GM19397 (cell line): Measurements from ENCODE around the gene LPAR3.
"Not testable (repeated sequence)": the region's sequence is repeated elsewhere in the genome, so short reads cannot be mapped to it uniquely, and the experiment has no call there.

Experiments used
- ATAC-seq: cut with Tn5 transposase; IDR thresholded peaks from one replicate; pipeline ENCODE4 v1.9.1; 2021; ENCODE audit warnings: mild to moderate bottlenecking, moderate library complexity; ENCODE audit not compliant: unreplicated experiment

The LPAR3 gene, protein sequence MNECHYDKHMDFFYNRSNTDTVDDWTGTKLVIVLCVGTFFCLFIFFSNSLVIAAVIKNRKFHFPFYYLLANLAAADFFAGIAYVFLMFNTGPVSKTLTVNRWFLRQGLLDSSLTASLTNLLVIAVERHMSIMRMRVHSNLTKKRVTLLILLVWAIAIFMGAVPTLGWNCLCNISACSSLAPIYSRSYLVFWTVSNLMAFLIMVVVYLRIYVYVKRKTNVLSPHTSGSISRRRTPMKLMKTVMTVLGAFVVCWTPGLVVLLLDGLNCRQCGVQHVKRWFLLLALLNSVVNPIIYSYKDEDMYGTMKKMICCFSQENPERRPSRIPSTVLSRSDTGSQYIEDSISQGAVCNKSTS

DNA sequence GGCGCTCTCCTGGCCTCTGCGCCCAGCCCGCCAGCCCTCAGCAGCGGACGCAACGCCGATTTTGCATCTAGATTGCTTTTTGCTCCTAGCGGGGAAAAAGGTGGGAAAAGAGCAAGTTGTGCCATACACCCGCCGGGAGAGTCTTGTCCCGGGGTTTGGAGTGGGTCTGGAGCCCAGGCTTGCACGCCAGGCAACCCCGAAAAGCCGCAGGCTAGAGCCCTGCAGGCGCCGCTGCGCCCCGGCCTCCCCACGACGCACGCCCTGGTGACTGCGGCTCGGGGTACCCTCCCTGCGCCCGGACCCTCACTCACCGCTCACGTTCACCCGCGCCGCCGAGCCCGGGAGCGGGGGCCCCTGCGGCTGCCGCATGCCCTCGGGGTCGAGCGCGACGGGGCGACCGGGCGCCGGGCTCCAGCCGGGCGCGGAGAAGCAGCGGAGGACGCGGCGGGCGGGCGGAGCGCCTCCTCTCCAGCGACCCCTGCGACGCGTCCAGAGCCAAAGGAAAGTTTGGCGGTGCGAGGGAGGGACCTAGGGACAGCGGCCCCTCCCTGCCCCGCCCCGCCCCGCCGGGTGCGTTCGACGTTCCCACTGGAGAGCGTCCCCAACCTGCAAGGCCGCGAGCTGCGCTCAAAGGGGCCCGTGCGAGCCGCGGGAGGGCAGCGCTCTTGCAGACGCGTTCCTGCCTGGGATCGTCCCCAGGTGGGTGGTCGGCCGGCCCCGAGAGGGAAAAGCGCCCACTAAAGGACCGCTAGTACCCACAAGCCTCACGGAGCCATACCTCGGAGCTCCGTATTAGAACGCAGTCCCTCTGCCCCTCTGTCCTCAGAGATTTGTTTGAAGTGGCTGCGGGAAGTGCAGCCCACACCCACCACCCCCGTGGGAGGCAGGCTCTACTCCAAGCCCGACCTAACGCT, at the start of gene LPAR3:
TSS of gene LPAR3 (minus strand) at position 502 of the 914 bp plus-strand sequence. CDS start 27,086 bp downstream, outside the sequence.
- ATAC-seq, result no peak

DNA sequence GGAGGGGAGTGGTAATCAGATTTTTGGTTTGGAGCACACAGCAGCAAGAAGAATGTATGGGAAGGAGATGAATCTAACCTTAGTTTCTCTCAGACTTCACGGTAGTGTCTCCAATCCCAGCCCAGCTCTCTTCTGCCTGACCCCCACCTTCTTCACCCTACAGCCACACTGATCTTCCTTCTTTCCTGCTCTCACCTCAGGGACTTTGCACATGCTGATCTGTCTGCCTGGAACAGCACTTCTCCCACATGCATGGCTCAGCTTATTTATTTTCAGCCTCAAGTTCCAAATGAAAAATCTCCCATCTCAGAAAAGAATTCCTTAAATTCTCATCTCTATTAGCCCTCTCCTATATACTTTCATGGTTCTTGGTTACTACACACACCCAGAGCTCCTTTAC, 48.8 kb upstream of the LPAR3 start:
- no peak for ATAC-seq

DNA sequence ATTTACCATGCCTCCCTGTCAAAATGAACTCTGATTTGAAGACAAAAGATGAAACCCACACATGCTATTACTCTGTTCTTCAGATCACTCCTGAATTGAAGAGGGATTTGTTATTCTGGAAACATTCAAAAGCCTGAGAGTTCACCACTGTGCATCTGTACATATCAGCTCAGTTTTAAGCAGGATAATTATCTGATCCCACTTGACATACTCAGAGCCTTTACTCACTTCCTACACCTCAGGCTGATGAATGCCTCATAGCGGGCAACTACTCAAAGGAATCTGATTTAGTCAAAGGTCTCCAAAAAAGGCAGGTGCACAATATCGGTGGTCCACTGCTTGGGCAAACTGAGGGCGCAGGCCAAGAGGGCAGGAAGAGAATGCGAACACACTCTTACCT, 47.5 kb upstream of the LPAR3 start:
- ATAC-seq, result no peak

DNA sequence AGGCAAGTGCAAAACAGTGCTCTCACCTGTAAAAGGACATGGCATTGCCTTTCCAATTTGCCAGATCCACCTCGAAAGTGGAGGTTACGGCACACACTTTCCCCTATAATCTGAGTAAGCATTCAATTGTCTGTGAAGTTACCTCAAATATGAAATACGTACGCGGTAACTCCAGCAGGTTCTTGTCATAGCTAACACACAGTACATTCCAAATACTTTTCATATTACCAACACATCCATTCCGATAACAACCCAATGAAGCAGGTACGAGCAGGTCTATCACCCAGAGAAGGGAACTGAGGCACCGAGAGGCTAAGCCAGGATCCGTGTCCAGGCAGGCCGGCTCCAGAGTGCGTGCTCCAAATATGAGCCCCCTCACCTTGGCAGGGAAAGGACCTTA, 46.8 kb upstream of the LPAR3 start:
- ATAC-seq, result no peak

DNA sequence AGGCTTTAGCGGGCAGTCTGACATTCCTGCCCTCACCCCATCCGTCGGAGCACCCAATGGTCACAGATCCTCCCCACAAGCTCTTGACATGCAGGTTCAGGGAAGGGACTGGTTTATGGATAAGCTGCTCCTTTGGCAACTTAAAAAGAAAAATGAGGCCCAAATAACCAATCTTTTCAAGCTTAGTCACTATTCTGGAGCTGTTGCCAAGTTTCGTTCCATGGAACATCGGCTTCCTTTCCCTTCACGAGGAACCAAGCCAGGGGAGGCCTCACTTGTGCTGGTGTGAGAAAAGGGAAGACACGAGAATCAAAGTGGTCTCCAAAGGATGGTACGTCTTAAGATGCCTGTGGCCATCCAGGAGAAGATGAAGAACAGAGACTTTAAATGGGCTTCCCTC, 46.1 kb upstream of the LPAR3 start:
- ATAC-seq, result no peak

DNA sequence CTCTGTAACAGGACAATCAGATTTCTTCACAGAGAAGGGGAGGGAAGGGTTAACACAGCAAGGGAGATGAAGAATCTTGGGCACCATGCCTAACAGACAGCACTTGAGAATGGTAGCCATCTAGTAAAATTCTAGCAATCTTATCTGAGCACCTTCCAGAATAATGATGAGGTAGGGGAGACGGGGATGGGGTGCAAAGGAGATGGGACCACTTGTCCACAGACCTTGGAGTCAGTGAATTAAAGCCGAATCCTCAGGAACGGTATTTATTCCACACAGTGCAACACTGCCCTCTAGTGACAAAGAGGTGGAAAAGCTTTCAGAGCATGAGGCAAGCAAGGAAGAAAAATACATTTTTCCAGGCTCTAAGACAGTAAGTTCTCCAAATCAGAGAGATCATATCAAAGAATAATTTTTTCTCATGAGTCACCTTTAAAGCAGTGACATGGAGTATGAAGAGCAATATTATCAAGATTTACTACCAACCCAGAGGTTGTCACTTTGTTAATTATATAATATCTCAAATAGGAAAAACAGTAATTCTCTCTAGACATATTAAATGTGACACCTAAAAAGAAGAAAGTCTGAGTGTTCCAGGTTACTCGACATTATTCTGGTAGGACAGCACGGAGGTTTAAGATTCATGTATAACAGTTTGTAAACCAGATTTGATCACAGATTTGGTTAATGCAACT, 43.3 kb upstream of the LPAR3 start:
- peak; percentile 54 for ATAC-seq

DNA sequence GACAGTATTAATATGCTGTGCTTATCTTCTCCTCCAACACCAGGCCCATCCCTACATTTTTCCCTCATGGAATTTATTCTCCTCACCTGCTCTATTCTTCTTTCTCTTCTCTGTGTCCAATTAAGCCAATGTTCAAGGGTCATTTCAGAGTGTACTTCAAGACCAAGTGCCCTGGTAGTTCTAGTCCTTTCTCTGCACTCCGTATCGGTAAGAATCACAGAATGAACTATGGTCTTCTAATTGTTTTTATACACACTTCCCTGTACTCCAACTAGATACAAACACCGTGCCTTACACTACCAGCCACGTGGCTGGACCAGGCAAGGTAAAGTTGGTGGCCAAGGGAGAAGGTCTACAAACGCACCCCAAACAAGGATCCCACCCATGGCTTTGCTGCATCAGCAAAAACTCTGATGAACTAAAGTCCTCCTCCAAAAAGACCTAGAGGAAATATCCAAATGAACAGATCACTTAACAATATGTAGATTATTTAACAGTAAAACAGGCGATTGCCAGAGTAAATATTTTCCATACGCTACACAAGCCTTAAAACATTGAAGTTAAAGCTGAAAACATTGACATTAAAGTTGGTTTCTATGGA, 40.1 kb upstream of the LPAR3 start:
- no peak for ATAC-seq

DNA sequence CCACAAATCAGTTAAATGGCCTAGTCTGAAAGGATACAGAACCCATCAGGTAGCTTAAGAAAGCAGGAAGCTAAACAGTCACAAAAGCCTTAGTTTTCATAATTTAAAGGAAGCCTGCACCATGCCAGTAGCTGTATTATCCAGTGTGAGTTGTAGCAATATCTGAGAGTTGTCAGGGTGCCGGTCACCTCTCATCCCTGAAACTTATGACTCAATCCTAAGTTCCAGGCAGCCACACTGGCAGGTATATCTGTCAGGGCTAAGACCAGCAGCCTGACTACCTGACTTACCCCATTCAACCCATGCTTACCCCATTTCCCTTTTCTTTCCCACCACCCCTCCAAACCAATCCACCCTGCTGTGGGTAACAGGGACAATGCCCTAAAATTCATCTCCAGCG, 37.8 kb upstream of the LPAR3 start:
- ATAC-seq, result no peak

DNA sequence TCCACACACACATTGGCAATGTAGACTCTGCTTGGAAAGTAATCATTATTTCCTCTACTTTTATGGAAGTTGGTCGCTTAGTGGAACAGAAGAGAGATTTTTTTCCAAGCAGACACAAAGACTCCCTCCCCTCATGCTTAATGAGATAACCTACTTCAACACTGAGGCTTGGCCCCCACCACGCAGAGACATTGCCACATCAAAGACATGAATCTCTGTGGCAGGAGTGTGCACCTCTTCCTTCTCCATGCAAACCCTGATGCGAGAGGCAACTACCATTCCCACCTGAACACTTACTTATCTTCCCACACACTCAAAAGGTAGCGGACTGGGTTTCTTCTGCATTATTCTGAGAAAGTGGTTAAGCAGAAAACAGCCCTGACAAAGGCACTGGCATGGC, 37.3 kb upstream of the LPAR3 start:
- no peak for ATAC-seq

DNA sequence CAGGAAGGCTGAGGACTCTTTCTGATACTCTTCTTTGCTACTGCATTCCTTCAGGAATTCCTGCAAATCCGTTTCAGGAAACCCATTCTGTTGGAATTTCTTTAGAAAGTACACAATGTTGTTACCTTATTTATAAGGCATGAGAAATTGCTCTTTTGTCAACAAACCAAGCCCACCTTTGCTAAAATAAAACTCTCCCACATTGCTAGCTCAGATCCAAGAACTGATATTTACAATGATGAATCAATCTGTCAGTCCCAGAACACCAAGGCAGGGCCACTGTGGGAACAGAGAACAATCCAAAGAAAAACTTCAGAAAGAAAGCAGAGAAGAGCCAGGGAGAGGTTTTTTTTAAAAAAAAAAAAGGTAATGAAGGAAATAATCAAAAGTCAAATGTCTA, 36.6 kb upstream of the LPAR3 start:
- ATAC-seq, result no peak

DNA sequence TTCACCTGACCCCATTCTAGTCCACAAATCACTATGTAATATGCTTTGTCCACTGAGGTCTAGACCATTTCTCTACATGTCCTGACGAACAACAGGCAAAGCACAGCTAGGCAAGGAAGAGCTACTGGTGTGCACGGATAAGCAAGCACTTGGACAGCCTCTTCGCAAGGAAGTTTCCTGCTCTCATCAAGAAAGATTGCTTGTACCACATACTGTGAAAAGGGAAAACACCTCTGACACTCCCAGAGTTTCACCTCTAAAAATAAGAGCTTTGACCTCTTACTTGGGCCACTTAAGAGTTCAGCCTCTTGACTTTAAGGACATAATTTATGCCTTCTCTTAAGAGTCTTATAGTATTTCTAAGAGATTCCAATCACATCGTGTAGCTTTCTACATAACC, 36.0 kb upstream of the LPAR3 start:
- no peak for ATAC-seq

DNA sequence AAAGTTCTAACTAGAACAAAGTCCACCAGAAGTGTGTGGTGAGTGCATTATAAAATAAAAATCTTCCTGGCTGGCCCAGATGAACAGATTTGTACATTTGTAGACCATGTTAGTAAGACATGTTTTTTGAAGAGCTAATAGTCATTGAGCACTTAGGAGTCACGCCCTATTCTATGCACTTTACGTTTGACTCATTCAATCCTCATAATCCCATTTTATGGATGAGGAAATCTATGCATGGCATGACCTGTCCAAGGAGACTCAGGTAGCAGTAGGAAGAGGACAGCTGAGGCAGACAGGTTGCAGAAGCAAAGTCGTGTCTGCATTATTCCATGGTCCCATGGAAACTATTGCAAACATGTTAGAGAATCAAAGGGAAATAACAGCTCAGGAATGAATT, 30.3 kb upstream of the LPAR3 start:
- no peak for ATAC-seq

DNA sequence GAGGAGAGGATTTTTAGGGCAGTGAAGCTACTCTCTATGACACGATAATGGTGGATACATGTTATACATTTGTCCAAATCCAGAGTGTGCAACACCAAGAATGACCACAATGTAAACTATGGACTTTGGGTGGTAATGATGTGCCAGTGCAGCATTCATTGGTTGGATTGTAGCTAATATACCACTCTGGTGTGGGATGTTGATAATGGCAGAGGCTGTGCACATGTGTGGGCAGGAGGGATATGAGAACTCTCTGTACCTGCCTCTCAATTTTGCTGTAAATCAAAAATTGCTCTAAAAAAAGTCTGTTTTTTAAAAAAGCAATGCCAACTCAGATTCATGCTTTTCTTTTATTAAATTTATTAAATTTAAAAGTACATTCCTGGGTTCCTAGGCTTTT, 27.2 kb upstream of the LPAR3 start:
- no peak for ATAC-seq

DNA sequence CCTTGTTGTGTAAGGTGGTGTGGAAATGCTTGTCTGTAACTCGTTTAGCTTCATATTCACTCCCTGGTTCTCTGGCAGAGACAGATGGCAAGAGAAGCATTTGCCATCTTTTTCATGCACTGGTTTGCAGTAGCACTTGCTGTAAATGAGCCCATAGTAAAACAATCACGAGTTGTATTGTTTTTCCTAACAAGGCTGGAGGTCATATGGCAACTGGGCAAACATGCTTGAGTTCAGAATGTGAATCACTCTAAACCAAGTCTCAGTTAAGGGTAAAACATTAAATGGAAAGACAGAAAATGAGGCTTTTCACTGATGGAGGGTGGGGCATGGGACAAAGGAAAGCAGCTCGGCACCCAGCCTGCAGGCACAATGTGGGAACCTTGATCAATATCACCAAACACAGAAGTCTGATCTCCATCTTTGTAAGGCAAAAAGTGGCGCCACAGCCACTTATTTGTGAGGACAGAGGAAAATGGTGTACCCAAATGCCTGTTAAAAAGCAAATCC, 26.5 kb upstream of the LPAR3 start:
- no peak for ATAC-seq

DNA sequence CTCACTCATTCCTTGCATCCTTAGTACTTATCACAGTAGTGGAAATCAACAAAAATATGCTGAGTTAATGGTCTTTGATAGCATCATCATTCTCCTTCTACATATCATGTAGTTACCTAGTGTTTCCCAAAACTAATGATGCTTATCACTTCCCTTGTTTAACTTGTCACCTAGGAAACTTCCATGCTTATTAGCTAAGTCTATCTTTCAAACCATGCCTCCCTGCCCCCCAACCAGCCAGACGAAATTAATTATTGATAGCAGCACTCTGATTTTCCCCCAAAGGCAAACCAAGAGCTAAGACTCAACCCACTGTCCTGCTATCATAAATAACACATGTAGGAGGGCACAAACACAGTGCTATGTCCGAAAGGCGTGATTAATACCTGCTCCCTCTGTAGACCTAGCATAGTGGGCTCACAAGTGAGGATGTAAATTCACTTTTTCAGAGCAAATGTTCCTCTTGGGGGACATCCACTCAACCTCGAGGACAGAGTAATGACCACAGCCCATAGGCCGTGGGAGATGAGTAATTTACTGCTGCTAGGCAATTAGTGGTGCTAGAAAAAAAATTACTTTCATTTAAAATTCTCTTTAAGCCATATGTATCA, 25.8 kb upstream of the LPAR3 start:
- no peak for ATAC-seq

DNA sequence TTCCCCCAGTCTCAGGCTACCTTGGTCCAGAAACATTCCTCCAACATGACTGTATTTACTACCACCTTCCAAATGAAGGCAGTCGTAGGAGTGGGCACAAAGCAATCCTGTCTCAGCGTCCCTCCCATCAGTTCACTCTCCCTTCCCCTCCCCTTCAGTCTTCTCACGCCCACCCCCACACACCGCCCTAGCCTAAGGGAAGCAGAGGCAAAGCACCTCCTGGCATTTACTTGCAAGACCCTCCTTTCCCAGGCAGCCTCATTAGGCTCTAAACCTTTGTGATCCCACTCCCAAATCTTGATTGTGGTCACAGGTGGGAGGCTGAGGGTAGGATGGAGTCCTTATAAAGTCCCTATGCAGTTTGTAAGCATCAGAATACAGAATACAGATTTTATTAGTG, 23.9 kb upstream of the LPAR3 start:
- no peak for ATAC-seq

DNA sequence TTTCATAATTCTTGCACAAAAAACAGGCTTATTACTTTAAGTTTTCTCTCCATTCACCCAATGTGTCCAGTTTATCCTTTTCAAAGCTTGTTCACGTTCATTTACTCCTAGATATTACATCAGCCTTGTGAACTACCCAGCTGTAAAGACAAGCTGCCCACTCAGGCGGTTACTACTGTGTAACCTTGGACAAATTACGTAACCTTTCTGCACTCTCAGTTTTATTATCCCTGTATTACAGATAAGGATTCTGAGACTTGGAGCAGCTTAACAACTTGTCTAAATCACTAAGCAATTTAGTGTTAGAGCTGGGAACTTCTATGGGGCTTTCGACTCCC, 20.5 kb upstream of the LPAR3 start:
- no peak for ATAC-seq

DNA sequence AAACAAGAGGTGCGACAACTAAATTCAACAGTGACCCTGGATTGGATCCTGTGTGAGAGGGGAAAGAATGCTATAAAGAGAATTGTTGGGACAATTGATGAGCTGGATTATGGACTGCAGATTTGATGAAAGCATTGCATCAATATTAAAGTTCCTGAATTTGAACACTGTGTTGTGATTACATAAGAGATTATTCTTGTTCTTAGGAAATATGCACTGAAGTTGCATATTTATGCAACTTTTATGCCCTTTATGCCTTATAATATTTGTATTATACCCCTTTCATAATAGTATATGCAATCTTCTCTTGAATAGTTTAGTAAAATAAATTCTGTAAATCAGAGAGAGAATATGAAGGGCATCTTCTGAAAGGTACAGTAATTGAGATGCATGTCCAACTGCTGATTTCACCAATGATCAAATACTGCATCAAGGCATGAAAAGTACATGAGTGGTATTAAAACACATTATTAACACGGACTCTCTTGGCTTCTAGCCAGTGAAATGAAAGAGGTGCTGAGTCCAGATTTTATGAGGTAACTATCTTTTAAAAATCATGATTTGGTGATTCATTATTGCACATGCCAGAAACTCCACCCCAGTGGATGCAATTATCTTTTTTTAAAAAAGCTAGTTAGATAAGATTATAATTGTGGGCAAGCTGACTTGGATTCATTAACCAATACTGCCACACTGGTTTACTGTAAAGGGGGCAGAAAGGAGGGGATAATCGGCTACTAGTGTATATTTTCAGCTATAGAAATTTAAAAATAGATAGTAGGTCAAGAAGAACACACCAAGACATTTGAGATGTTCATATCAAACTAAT, 19.9 kb upstream of the LPAR3 start:
- ATAC-seq, result no peak

DNA sequence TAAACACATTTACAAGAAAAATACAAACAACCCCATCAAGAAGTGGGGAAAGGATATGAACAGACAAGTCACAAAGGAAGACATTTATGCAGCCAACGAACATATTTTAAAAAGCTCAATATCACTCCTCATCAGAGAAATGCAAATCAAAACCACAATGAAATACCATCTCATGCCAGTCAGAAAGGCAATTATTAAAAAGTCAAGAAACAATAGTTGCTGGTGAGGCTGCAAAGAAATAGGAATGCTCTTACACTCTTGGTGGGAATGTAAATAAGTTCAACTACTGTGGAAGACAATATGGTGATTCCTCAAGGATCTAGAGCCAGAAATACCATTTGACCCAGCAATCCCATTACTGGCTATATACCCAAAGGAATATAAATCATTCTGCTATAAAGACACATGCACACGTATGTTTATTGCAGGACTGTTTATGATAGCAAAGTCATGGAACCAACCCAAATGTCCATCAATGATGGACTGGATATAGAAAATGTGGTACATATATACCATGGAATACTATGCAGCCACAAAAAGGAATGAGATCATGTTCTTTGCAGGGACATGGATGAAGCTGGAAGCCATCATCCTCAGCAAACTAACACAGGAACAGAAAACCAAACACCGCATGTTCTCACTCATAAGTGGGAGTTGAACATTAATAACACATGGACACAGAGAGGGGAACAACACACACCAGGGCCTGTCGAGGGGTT, 15.9 kb upstream of the LPAR3 start:
- ATAC-seq, result not testable (repeated sequence)
